Measurements from ENCODE around the gene SLC35F3.

DNA sequence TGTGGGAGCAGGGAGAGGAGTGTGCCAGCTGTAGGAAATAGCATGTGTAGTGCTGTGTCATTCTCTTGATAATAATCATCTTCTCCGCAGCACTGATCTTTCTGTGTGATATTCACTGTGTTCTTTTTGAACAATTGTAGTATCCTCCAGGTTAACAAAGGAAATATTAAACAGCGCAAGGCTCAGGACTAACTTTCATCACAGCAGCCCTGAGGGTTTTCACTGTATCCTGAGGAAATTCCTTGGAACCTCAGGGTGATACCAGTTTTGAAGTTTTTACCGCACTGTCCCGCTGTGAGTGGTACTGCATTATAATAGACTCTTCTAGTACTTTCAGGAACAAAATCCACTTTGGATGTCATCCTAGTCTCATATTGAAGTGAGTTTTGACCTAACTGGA lies 240.4 kb downstream of the SLC35F3 start:
- TF ChIP-seq, protein P1, sequence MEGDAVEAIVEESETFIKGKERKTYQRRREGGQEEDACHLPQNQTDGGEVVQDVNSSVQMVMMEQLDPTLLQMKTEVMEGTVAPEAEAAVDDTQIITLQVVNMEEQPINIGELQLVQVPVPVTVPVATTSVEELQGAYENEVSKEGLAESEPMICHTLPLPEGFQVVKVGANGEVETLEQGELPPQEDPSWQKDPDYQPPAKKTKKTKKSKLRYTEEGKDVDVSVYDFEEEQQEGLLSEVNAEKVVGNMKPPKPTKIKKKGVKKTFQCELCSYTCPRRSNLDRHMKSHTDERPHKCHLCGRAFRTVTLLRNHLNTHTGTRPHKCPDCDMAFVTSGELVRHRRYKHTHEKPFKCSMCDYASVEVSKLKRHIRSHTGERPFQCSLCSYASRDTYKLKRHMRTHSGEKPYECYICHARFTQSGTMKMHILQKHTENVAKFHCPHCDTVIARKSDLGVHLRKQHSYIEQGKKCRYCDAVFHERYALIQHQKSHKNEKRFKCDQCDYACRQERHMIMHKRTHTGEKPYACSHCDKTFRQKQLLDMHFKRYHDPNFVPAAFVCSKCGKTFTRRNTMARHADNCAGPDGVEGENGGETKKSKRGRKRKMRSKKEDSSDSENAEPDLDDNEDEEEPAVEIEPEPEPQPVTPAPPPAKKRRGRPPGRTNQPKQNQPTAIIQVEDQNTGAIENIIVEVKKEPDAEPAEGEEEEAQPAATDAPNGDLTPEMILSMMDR (IDR thresholded peaks at IDR 0.05): no peak
- TF ChIP-seq POLR2A (IDR thresholded peaks at IDR 0.05): no peak

All from right lobe of liver (tissue), 4 donors.